ENCODE data around the gene ITPR3. TPM values are rescaled to one million over a fixed set of nuclear protein-coding genes. Genes with fewer than 3 reads are reported as not detected.

ITPR3 gene
- total and polyA plus RNA-seq, 2 of the 13 experiments (the other 11 are each of a cell fraction or from before 2014, with no cell fraction given) = 3.8 to 21.4 TPM

- TF ChIP-seq ZBTB40 (IDR thresholded peaks at IDR 0.05) (no peak), ZBTB40 (CRISPR knock-in tag; IDR thresholded peaks at IDR 0.05) (no peak), SRSF9 (IDR thresholded peaks at IDR 0.05; ENCODE audit: borderline replicate concordance, insufficient read depth, low read depth, low read length, poor library complexity, severe bottlenecking) (no peak), ERF (CRISPR knock-in tag; IDR thresholded peaks at IDR 0.05) (no peak), ZNF121 (CRISPR knock-in tag; IDR thresholded peaks at IDR 0.05) (no peak), ZNF143 (CRISPR knock-in tag; IDR thresholded peaks at IDR 0.05) (0 out of 2 replicates have a peak, but pooled peaks have one; percentile 28), MAF1 (CRISPR knock-in tag; IDR thresholded peaks at IDR 0.05; ENCODE audit: borderline replicate concordance) (no peak), ZNF382 (CRISPR knock-in tag; IDR thresholded peaks at IDR 0.05; ENCODE audit: borderline replicate concordance) (no peak), XRCC5 (optimal IDR thresholded peaks at IDR 0.05; ENCODE audit: low read length) (peak; percentile 87), GABPB1 (CRISPR knock-in tag; IDR thresholded peaks at IDR 0.05) (peak; percentile 36), ZBTB44 (CRISPR knock-in tag; IDR thresholded peaks at IDR 0.05) (no peak), STAG1 (CRISPR knock-in tag; IDR thresholded peaks at IDR 0.05) (peak; percentile 82), ADNP (CRISPR knock-in tag; IDR thresholded peaks at IDR 0.05) (peak; percentile 67; the same call in 1 of the 2 replicates), ZNF33B (CRISPR knock-in tag; IDR thresholded peaks at IDR 0.05) (no peak), ZNF350 (CRISPR knock-in tag; IDR thresholded peaks at IDR 0.05; ENCODE audit: borderline replicate concordance, low read depth) (peak; percentile 55; the same call in 1 of the 2 replicates), ZNF770 (CRISPR knock-in tag; IDR thresholded peaks at IDR 0.05) (peak; percentile 33; the same call in 1 of the 2 replicates), ZNF30 (CRISPR knock-in tag; IDR thresholded peaks at IDR 0.05) (no peak), ZNF556 (CRISPR knock-in tag; IDR thresholded peaks at IDR 0.05; ENCODE audit: borderline replicate concordance) (0 out of 2 replicates have a peak, but pooled peaks have one; percentile 58)
Measured at GRCh38 chr6:33632558-33633039, 11.5 kb downstream of the ITPR3 start (continued).

All from HepG2 (cell line).